ENCODE results near the gene HMGXB4.

Gene HMGXB4

GRCh38 chr22:35315141-35315854 is 58.0 kb downstream of the HMGXB4 start:
- H3K4me3 ChIP-seq (ENCODE audit: low read depth, low read length) = no peak overlapping the region
- ChIA-PET POLR2A (no interaction called here), CTCF (no interaction called here)
- TF ChIP-seq CTCF (IDR thresholded peaks at IDR 0.05; ENCODE audit: insufficient read depth, low read length, missing control alignments) = no peak
- no peak for DNase-seq (ENCODE audit: low read depth, low spot score)

- CTCF ChIA-PET = no interaction called here
- DNase-seq (ENCODE audit: low read depth, low spot score) = no peak
- POLR2A ChIA-PET = no interaction called here
- no peak for TF ChIP-seq CTCF (IDR thresholded peaks at IDR 0.05; ENCODE audit: insufficient read depth, low read length, missing control alignments)
- H3K4me3 ChIP-seq (ENCODE audit: low read depth, low read length) = no peak overlapping the region
Observed at GRCh38 chr22:35315855-35316745, 58.8 kb downstream of the HMGXB4 start.

- POLR2A ChIA-PET = no interaction called here
Observed at GRCh38 chr22:35316751-35317150, 59.5 kb downstream of the HMGXB4 start.

GRCh38 chr22:35317680-35318290 is 60.5 kb downstream of the HMGXB4 start:
- no peak overlapping the region for H3K4me3 ChIP-seq (ENCODE audit: low read depth, low read length)
- no peak for DNase-seq (ENCODE audit: low read depth, low spot score)
- ChIA-PET CTCF (no interaction called here), POLR2A (no interaction called here)
- TF ChIP-seq CTCF (IDR thresholded peaks at IDR 0.05; ENCODE audit: insufficient read depth, low read length, missing control alignments) = no peak

More at GRCh38 chr22:35316751-35317150, 59.5 kb downstream of the HMGXB4 start:
- CTCF ChIA-PET = no interaction called here
- no peak for TF ChIP-seq CTCF (IDR thresholded peaks at IDR 0.05; ENCODE audit: insufficient read depth, low read length, missing control alignments)
- no peak overlapping the region for H3K4me3 ChIP-seq (ENCODE audit: low read depth, low read length)
- DNase-seq (ENCODE audit: low read depth, low spot score) = no peak

GRCh38 chr22:35318346-35319215 is 61.3 kb downstream of the HMGXB4 start:
- ChIA-PET POLR2A (no interaction called here), CTCF (interaction anchor here (1.0 kb wide), 1 partner anchor 30 kb away, joined by 3 read pairs; no protein-coding TSS in a partner anchor)
- H3K4me3 ChIP-seq (ENCODE audit: low read depth, low read length) = no peak overlapping the region
- no peak for DNase-seq (ENCODE audit: low read depth, low spot score)
- TF ChIP-seq CTCF (IDR thresholded peaks at IDR 0.05; ENCODE audit: insufficient read depth, low read length, missing control alignments) = no peak

All from AG04449 (cell line).